Astrocyte (in vitro differentiated cells and primary cell): Measurements from ENCODE around the gene ESRRA. TPM values are rescaled to one million over a fixed set of nuclear protein-coding genes. Genes with fewer than 3 reads are reported as not detected.

Experiments
- DNase-seq: peaks from one replicate; pipeline ENCODE4 v3.0.0-alpha.2; 2010; ENCODE audit warnings: low read depth
- FAIRE-seq: peaks from 2 replicates; lab custom pipeline; 2011; peaks lifted over from hg19 to GRCh38; lab: Jason Lieb, UNC
- H2AFZ ChIP-seq: 2 replicates; pipeline ENCODE4 v1.6.0; 2012; ENCODE audit warnings: low read depth, low read length, inconsistent platforms
- H3K27ac ChIP-seq: 2 replicates; pipeline ENCODE4 v1.5.1; 2011; ENCODE audit warnings: low read depth, low read length, inconsistent platforms
- H3K27me3 ChIP-seq: 2 replicates; pipeline ENCODE4 v1.6.0; 2011; ENCODE audit warnings: low read length, inconsistent platforms; ENCODE audit not compliant: insufficient read depth
- H3K36me3 ChIP-seq: 2 replicates; pipeline ENCODE4 v1.5.1; 2011; ENCODE audit warnings: low read length, inconsistent platforms; ENCODE audit not compliant: insufficient read depth
- H3K4me1 ChIP-seq: 2 replicates; pipeline ENCODE4 v1.5.1; 2011; ENCODE audit warnings: low read length, inconsistent platforms; ENCODE audit not compliant: insufficient read depth
- H3K4me2 ChIP-seq: 2 replicates; pipeline ENCODE4 v1.6.0; 2012; ENCODE audit warnings: low read length, inconsistent platforms
- H3K4me3 ChIP-seq: 2 replicates; pipeline ENCODE4 v1.5.1; 2011; ENCODE audit warnings: low read depth, mild to moderate bottlenecking, low read length, inconsistent platforms; ENCODE audit not compliant: insufficient read depth
- H3K79me2 ChIP-seq: 2 replicates; pipeline ENCODE4 v1.6.0; 2012; ENCODE audit warnings: mild to moderate bottlenecking, low read length, inconsistent platforms; ENCODE audit not compliant: insufficient read depth
- H3K9ac ChIP-seq: 2 replicates; pipeline ENCODE4 v1.6.0; 2012; ENCODE audit warnings: mild to moderate bottlenecking, low read length, inconsistent platforms
- H3K9me3 ChIP-seq: 2 replicates; pipeline ENCODE4 v1.5.1; 2012; ENCODE audit warnings: low read depth, mild to moderate bottlenecking, low read length, inconsistent platforms; ENCODE audit not compliant: insufficient read depth
- H4K20me1 ChIP-seq: 2 replicates; pipeline ENCODE4 v1.6.0; 2012; ENCODE audit warnings: low read length, inconsistent platforms; ENCODE audit not compliant: insufficient read depth
- H3K27ac Mint-ChIP-seq: one replicate; pipeline ENCODE4 v1.8.0; 2021; ENCODE audit warnings: mild to moderate bottlenecking, mixed read lengths; ENCODE audit not compliant: unreplicated experiment
- H3K27me3 Mint-ChIP-seq: one replicate; pipeline ENCODE4 v1.8.0; 2021; ENCODE audit warnings: low read depth, mixed read lengths; ENCODE audit not compliant: unreplicated experiment
- H3K36me3 Mint-ChIP-seq: one replicate; pipeline ENCODE4 v1.8.0; 2021; ENCODE audit warnings: low read depth, mixed read lengths; ENCODE audit not compliant: unreplicated experiment
- H3K4me1 Mint-ChIP-seq: one replicate; pipeline ENCODE4 v1.8.0; 2021; ENCODE audit warnings: low read depth, mixed read lengths; ENCODE audit not compliant: unreplicated experiment
- H3K4me3 Mint-ChIP-seq: one replicate; pipeline ENCODE4 v1.8.0; 2021; ENCODE audit warnings: mild to moderate bottlenecking, moderate library complexity, mixed read lengths; ENCODE audit not compliant: unreplicated experiment
- H3K9me3 Mint-ChIP-seq: one replicate; pipeline ENCODE4 v1.8.0; 2021; ENCODE audit warnings: mild to moderate bottlenecking, mixed read lengths; ENCODE audit not compliant: unreplicated experiment
- EZH2 ChIP-seq: IDR thresholded peaks from 2 replicates; pipeline ENCODE4 v1.6.1; 2012; ENCODE audit warnings: mild to moderate bottlenecking, low read length, inconsistent platforms; ENCODE audit not compliant: insufficient read depth
- total RNA-seq: library from RNA; stranded (reverse); gene quantifications from 2 replicates; pipeline ENCODE4 v1.2.1, GENCODE V29; 2021
- TF ChIP-seq, protein P1 (sequence below): IDR thresholded peaks from 2 replicates; pipeline ENCODE4 v1.5.1; 2011; ENCODE audit warnings: low read depth, mild to moderate bottlenecking, inconsistent platforms, low read length, moderate library complexity; ENCODE audit not compliant: insufficient read depth

The ESRRA gene
- total RNA-seq, 1 donor from 2014 or later: 26.3 TPM

DNA sequence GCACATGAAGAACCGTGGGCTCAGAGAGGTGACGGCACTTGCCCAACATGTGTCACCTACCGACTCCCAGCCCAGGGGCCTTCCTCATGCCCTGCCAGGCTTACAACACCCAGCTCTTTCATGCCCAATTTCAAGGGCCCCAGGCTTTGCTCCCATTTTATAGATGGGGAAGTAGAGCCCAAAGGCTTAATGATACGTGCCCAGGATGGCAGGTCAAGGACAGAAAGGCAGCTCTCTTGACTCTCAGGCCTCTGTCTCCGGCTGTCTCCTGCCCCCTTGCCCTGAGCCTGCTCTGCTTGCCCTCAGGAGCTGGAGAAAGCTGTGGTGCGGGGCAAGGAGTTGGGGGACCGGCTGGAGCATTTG lies 43.7 kb downstream of the ESRRA start:
- Mint-ChIP-seq H3K9me3 (no peaks in the 10 kb centered on the region), H3K27ac (no peak overlapping the region), H3K4me3 (no peak overlapping the region), H3K36me3 (no peaks in the 10 kb centered on the region), H3K4me1 (no peaks in the 10 kb centered on the region), H3K27me3 (peaks cover 18% of the 10 kb centered on the region)
- Histone ChIP-seq H3K9ac (no peak overlapping the region), H3K36me3 (no peaks in the 10 kb centered on the region), H3K27ac (no peak overlapping the region), H3K9me3 (no peaks in the 10 kb centered on the region), H3K4me1 (no peaks in the 10 kb centered on the region), H2AFZ (no peak overlapping the region), H4K20me1 (no peaks in the 10 kb centered on the region), H3K4me3 (no peak overlapping the region), H3K27me3 (no peaks in the 10 kb centered on the region), H3K4me2 (no peak overlapping the region), H3K79me2 (no peaks in the 10 kb centered on the region)
- TF ChIP-seq, protein P1, sequence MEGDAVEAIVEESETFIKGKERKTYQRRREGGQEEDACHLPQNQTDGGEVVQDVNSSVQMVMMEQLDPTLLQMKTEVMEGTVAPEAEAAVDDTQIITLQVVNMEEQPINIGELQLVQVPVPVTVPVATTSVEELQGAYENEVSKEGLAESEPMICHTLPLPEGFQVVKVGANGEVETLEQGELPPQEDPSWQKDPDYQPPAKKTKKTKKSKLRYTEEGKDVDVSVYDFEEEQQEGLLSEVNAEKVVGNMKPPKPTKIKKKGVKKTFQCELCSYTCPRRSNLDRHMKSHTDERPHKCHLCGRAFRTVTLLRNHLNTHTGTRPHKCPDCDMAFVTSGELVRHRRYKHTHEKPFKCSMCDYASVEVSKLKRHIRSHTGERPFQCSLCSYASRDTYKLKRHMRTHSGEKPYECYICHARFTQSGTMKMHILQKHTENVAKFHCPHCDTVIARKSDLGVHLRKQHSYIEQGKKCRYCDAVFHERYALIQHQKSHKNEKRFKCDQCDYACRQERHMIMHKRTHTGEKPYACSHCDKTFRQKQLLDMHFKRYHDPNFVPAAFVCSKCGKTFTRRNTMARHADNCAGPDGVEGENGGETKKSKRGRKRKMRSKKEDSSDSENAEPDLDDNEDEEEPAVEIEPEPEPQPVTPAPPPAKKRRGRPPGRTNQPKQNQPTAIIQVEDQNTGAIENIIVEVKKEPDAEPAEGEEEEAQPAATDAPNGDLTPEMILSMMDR: no peak
- no peak for TF ChIP-seq EZH2
- no peak for FAIRE-seq
- no peak for DNase-seq

DNA sequence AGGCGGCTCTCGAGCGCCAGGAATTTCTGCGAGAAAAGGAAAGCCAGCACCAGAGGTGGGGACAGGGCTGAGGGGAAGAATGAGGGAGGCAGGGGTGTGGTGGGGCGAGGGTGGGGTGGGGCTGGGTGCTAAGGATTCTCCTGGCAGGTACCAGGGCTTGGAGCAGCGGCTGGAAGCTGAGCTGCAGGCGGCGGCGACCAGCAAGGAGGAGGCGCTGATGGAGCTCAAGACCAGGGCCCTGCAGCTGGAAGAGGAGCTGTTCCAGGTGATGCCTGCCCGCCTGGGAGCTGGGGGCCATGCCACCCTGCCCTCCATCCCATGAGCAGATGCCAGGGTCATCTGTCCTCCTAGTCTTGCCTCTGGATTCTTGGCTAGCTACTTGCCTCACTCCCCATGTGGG lies 44.1 kb downstream of the ESRRA start:
- Histone ChIP-seq H3K36me3 (no peaks in the 10 kb centered on the region), H3K4me2 (no peak overlapping the region), H3K27ac (no peak overlapping the region), H2AFZ (no peak overlapping the region), H3K79me2 (no peaks in the 10 kb centered on the region), H4K20me1 (no peaks in the 10 kb centered on the region), H3K4me1 (no peaks in the 10 kb centered on the region), H3K9ac (no peak overlapping the region), H3K4me3 (no peak overlapping the region), H3K27me3 (no peaks in the 10 kb centered on the region), H3K9me3 (no peaks in the 10 kb centered on the region)
- Mint-ChIP-seq H3K36me3 (no peaks in the 10 kb centered on the region), H3K4me1 (no peaks in the 10 kb centered on the region), H3K27ac (no peak overlapping the region), H3K27me3 (peaks cover 18% of the 10 kb centered on the region), H3K4me3 (no peak overlapping the region), H3K9me3 (no peaks in the 10 kb centered on the region)
- no peak for DNase-seq
- no peak for FAIRE-seq
- TF ChIP-seq, protein P1: no peak
- no peak for TF ChIP-seq EZH2

DNA sequence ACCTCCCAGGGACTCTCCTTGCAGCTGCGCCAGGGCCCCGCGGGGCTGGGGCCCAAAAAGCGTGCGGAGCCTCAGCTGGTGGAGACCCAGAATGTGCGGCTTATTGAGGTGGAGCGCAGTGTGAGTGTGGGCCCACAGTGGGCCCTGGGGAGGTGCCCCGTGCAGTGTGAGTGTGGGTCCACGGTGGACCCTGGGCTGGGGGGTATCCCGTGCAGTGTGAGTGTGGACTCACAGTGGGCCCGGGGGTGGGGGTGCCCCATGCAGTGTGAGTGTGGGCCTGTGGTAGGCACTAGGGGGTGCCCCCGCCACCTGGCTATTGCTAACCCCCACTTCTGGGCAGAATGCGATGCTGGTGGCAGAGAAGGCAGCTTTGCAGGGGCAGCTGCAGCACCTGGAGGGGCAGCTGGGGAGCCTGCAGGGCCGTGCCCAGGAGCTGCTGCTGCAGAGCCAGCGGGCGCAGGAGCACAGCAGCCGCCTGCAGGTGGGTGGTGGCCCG lies 45.9 kb downstream of the ESRRA start:
- Mint-ChIP-seq H3K9me3 (no peaks in the 10 kb centered on the region), H3K4me3 (no peak overlapping the region), H3K4me1 (no peaks in the 10 kb centered on the region), H3K27ac (no peak overlapping the region), H3K36me3 (no peaks in the 10 kb centered on the region), H3K27me3 (peaks cover 11% of the 10 kb centered on the region)
- H3K9ac ChIP-seq: no peak overlapping the region
- no peaks in the 10 kb centered on the region for H3K79me2 ChIP-seq
- H3K27ac ChIP-seq: no peak overlapping the region
- FAIRE-seq: no peak
- H3K9me3 ChIP-seq: no peaks in the 10 kb centered on the region
- TF ChIP-seq, protein P1: no peak
- TF ChIP-seq EZH2: no peak
- H3K4me1 ChIP-seq: peaks cover 9% of the 10 kb centered on the region
- no peaks in the 10 kb centered on the region for H3K36me3 ChIP-seq
- DNase-seq: no peak
- H2AFZ ChIP-seq: no peak overlapping the region
- H4K20me1 ChIP-seq: no peaks in the 10 kb centered on the region
- H3K4me2 ChIP-seq: no peak overlapping the region
- H3K4me3 ChIP-seq: no peak overlapping the region
- no peaks in the 10 kb centered on the region for H3K27me3 ChIP-seq
